ENCODE measurements around the gene TKTL1.
A peak's percentile ranks its signal among the peaks of the same experiment; 100 is the strongest.

TKTL1 gene

DNA sequence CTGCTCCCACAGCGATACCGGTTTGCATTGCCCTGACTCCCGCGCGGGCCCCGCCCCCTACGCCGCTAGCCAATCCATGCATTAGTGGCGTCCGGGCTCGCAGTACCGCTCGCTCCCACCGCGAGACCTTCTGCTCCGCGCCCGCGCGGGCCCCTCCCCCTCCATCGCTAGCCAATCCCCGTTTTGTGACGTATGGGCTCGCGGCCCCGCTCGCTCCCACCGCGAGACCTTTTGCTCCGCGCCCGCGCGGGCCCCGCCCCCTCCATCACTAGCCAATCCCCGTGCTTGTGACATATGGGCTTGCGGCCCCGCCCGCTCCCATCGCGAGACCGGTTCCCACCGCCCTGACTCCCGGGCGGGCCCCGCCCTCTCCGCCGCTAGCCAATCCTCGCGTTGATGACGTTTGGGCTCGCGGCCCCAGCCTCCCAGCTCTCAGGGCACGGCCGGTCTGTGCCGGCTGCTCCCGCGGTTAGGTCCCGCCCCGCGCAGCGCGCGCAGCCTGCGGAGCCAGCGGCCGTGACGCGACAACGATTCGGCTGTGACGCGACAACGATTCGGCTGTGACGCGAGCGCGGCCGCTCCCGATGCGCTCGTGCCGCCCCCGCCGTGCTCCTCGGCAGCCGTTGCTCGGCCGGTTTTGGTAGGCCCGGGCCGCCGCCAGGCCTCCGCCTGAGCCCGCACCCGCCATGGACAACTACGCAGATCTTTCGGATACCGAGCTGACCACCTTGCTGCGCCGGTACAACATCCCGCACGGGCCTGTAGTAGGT lies 83.4 kb downstream of the TKTL1 start, which contains the start of gene EMD:
Gene EMD, plus strand, starts transcription at position 497 of the 770 bp plus-strand sequence. Its CDS starts 190 bp downstream, at position 687.
- DNase-seq, result peak; percentile 95

DNA sequence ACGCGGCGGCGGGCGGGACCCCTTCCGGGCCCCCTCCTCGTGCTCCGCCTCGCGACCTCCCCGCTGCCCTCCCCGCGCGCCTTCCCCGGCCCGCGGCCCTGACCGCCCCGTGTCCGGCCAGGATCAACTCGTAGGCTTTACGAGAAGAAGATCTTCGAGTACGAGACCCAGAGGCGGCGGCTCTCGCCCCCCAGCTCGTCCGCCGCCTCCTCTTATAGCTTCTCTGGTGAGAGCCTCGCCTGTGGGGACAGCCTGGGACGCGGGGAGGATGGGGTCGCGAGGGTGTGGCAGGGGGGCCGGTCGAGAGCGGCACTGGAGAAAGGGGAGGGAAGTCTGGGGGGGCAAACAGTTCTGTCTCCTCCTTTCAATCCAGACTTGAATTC lies 84.0 kb downstream of the TKTL1 start:
- DNase-seq, result no peak
